Medulla oblongata (tissue), 1 donor: ENCODE data around the gene HIGD1C.

ENCODE experiments used
- DNase-seq: peaks from one replicate; pipeline ENCODE4 v3.0.0-alpha.2; 2015; ENCODE audit errors: extremely low spot score

The HIGD1C gene

GRCh38 chr12:51018956-51019355 lies 66.6 kb downstream of the HIGD1C start:
- no peak for DNase-seq

DNA sequence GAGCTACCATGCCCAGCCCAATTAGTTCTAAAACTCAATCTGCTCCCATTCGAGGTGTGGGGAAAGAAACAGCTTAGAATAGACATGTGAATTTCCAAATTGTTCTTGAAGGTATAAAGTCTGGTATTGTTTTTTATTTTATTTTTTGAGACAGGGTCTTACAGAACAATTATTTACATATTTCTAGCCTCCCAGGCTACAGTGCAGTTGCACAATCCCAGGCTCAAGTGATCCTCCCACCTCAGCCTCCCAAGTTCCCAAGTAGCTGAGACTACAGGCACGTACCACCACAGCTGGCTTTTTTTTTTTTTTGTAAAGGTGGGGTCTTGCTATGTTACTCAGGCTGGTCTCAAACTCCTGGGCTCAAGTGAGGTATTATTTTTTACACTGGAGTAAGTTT lies 67.6 kb downstream of the HIGD1C start:
- no peak for DNase-seq
